Kidney (tissue), 14 donors: Measurements from ENCODE around the gene FHDC1. TPM values are rescaled to one million over a fixed set of nuclear protein-coding genes. Genes with fewer than 3 reads are reported as not detected.

Source experiments
- DNase-seq, 5 donors: peaks; one replicate each; pipeline ENCODE4 v3.0.0-alpha.2; 2013 to 2020
- FAIRE-seq: peaks from 2 replicates; lab custom pipeline; 2012; peaks lifted over from hg19 to GRCh38; lab: Jason Lieb, UNC
- H3K27ac ChIP-seq, 2 donors: one replicate each; pipeline ENCODE4 v1.7.0; 2013; ENCODE audit warnings: low read depth in 2 of 2, low read length in 2 of 2, inconsistent platforms in 1 of 2
- H3K27me3 ChIP-seq: one replicate; pipeline ENCODE4 v1.7.1; 2013; ENCODE audit warnings: low read length, inconsistent platforms; ENCODE audit not compliant: control insufficient read depth, insufficient read depth
- H3K36me3 ChIP-seq, 3 donors: one replicate each; pipeline versions ENCODE4 v1.7.0 to v1.7.1; 2013; ENCODE audit warnings: low read length in 3 of 3, control low read depth in 1 of 3, inconsistent platforms in 1 of 3; ENCODE audit not compliant: insufficient read depth in 3 of 3, control insufficient read depth in 2 of 3
- H3K4me1 ChIP-seq, 3 donors: one replicate each; pipeline versions ENCODE4 v1.7.0 to v1.7.1; 2013; ENCODE audit warnings: low read length in 3 of 3, inconsistent platforms in 1 of 3, low read depth in 1 of 3; ENCODE audit not compliant: control insufficient read depth in 2 of 3, insufficient read depth in 2 of 3
- H3K4me3 ChIP-seq, 3 donors: one replicate each; pipeline versions ENCODE4 v1.7.0 to v1.8.1; 2013; ENCODE audit warnings: low read length in 3 of 3, control low read depth in 1 of 3, inconsistent platforms in 1 of 3
- H3K9ac ChIP-seq, 3 donors: one replicate each; pipeline versions ENCODE4 v1.7.0 to v1.7.1; 2013; ENCODE audit warnings: low read length in 3 of 3, control low read depth in 1 of 3, inconsistent platforms in 1 of 3
- H3K9me3 ChIP-seq, 3 donors: one replicate each; pipeline versions ENCODE4 v1.7.0 to v1.7.1; 2013; ENCODE audit warnings: low read length in 3 of 3, control low read depth in 1 of 3, inconsistent platforms in 1 of 3; ENCODE audit not compliant: control insufficient read depth in 2 of 3, insufficient read depth in 1 of 3
- CTCF ChIP-seq: IDR thresholded peaks from 3 replicates; pipeline ENCODE4 v1.5.1; 2012; ENCODE audit warnings: mild to moderate bottlenecking, moderate library complexity, borderline replicate concordance; ENCODE audit not compliant: insufficient read depth; ENCODE audit errors: extremely low read depth
- intact Hi-C: fragments of 100-400 bp; cut with DNase I; formaldehyde crosslinking; loops from one replicate; pipeline ENCODE4 v1.11.1; 2022
- polyA plus RNA-seq: library from polyadenylated mRNA; stranded (reverse); fragments of 350-450 nt; fragmentation: Illumina TruSeq; extraction: RNeasy Lipid Tissue Mini Kit (QIAGEN cat#74804); gene quantifications from one replicate; pipeline ENCODE4 v1.2.3, GENCODE V29; 2014; ENCODE audit warnings: low read depth, low replicate concordance; ENCODE audit not compliant: insufficient read depth
- total RNA-seq: library from RNA; stranded (reverse); fragmentation: NEBNext Ultra II Directional; extraction: Animal tissue kit (Norgen Biotek cat#: 25700); gene quantifications from one replicate; pipeline ENCODE4 v1.2.1, GENCODE V29; 2021
- donor health status: control.
- donor health status: control.
- donor health status: control.
- donor health status: control.
- donor health status: control.
- donor health status: DM: yes; HTN: yes; CAD: no.
- donor health status: Normal renal cell carcinoma (clear cell type).

FHDC1 gene
- total and polyA plus RNA-seq, 2 donors from 2014 or later, result 1.5 to 5.9 TPM

GRCh38 chr4:152920768-152921167 is 15.4 kb upstream of the FHDC1 start:
- Histone ChIP-seq H3K4me1 (no peaks in the 10 kb centered on the region), H3K27me3 (no peaks in the 10 kb centered on the region), H3K4me3 (no peak overlapping the region), H3K27ac (no peak overlapping the region), H3K9ac (no peak overlapping the region), H3K9me3 (no peaks in the 10 kb centered on the region), H3K36me3 (no peaks in the 10 kb centered on the region)
- intact Hi-C loops, result no loop called here
- no peak for TF ChIP-seq CTCF
- no peak for FAIRE-seq
- DNase-seq, result no peak

GRCh38 chr4:152921284-152921683 is 14.8 kb upstream of the FHDC1 start:
- Histone ChIP-seq H3K9ac (no peak overlapping the region), H3K27ac (no peak overlapping the region), H3K27me3 (no peaks in the 10 kb centered on the region), H3K4me3 (no peak overlapping the region), H3K9me3 (no peaks in the 10 kb centered on the region), H3K4me1 (no peaks in the 10 kb centered on the region), H3K36me3 (no peaks in the 10 kb centered on the region)
- intact Hi-C loops, result no loop called here
- no peak for DNase-seq
- no peak for TF ChIP-seq CTCF
- no peak for FAIRE-seq

GRCh38 chr4:152925851-152926250 is 10.3 kb upstream of the FHDC1 start:
- H3K36me3 ChIP-seq, result no peaks in the 10 kb centered on the region

More at GRCh38 chr4:152925851-152926250, 10.3 kb upstream of the FHDC1 start:
- no peaks in the 10 kb centered on the region for H3K27me3 ChIP-seq
- H3K4me3 ChIP-seq, result no peak overlapping the region
- intact Hi-C loops, result no loop called here
- H3K27ac ChIP-seq, result no peak overlapping the region
- TF ChIP-seq CTCF, result no peak
- no peak overlapping the region for H3K9ac ChIP-seq
- FAIRE-seq (no peak), DNase-seq (no peak)
- no peaks in the 10 kb centered on the region for H3K9me3 ChIP-seq
- H3K4me1 ChIP-seq, result peaks cover 0 to 2% (median 0%) of the 10 kb centered on the region in 3 donors
